ENCODE data around the gene E4F1.

E4F1 gene

GRCh38 chr16:2204416-2205103 is 18.8 kb upstream of the E4F1 start:
- POLR2A ChIA-PET = interaction anchor here (1.0 to 1.7 kb wide), 2 partner anchors 49 to 240 kb away, joined by 3 to 7 read pairs; partner anchors contain the start of genes RPS2 and TRAF7
- TF ChIP-seq CTCF (IDR thresholded peaks at IDR 0.05; ENCODE audit: control extremely low read depth, extremely low read depth, low read depth, missing control alignments) = no peak
- CTCF ChIA-PET = interaction anchor here (1.3 to 2.7 kb wide), 2 partner anchors 10 to 13 kb away, joined by 4 to 13 read pairs; no protein-coding TSS in a partner anchor
- DNase-seq (ENCODE audit: extremely low spot score) = no peak

GRCh38 chr16:2205104-2205966 is 18.1 kb upstream of the E4F1 start, which contains the start of gene MLST8:
TSS of gene MLST8 (plus strand) at chr16:2205454. CDS start at chr16:2206086, 632 bp downstream.
- POLR2A ChIA-PET = interaction anchor here (1.0 to 1.7 kb wide), 3 partner anchors 10 to 241 kb away, joined by 3 to 7 read pairs (median 3); partner anchors contain the start of genes RPS2 and TRAF7
- CTCF ChIA-PET = interaction anchor here (1.1 to 2.7 kb wide), 2 partner anchors 9 to 11 kb away, joined by 3 to 13 read pairs; partner anchors contain the start of gene PGP
- TF ChIP-seq CTCF (IDR thresholded peaks at IDR 0.05; ENCODE audit: control extremely low read depth, extremely low read depth, low read depth, missing control alignments) = no peak

GRCh38 chr16:2205967-2206313 is 17.5 kb upstream of the E4F1 start:
- POLR2A ChIA-PET = interaction anchor here (1.1 to 1.7 kb wide), 2 partner anchors 9 to 51 kb away, joined by 3 to 7 read pairs; partner anchors contain the start of gene TRAF7
- no peak for TF ChIP-seq CTCF (IDR thresholded peaks at IDR 0.05; ENCODE audit: control extremely low read depth, extremely low read depth, low read depth, missing control alignments)
- no peak for DNase-seq (ENCODE audit: extremely low spot score)
- CTCF ChIA-PET = interaction anchor here (1.0 to 2.7 kb wide), 3 partner anchors 9 to 46 kb away, joined by 3 to 13 read pairs (median 4); partner anchors contain the start of genes ECI1 and PGP

More at GRCh38 chr16:2205104-2205966, 18.1 kb upstream of the E4F1 start, which contains the start of gene MLST8:
- DNase-seq (ENCODE audit: extremely low spot score) = peak; percentile 99

- POLR2A ChIA-PET = interaction anchor here (0.6 to 1.1 kb wide), 2 partner anchors 9 to 52 kb away, joined by 3 to 6 read pairs; no protein-coding TSS in a partner anchor
- CTCF ChIA-PET = interaction anchor here (0.5 to 2.7 kb wide), 5 partner anchors 8 to 45 kb away, joined by 3 to 13 read pairs (median 4); partner anchors contain the start of genes ECI1 and PGP
- DNase-seq (ENCODE audit: extremely low spot score) = no peak
- no peak for TF ChIP-seq CTCF (IDR thresholded peaks at IDR 0.05; ENCODE audit: control extremely low read depth, extremely low read depth, low read depth, missing control alignments)
Measured at GRCh38 chr16:2206420-2206779, 17.0 kb upstream of the E4F1 start.

GRCh38 chr16:2206780-2207433 is 16.5 kb upstream of the E4F1 start:
- no peak for TF ChIP-seq CTCF (IDR thresholded peaks at IDR 0.05; ENCODE audit: control extremely low read depth, extremely low read depth, low read depth, missing control alignments)
- ChIA-PET POLR2A (interaction anchor here (0.6 kb wide), 1 partner anchor 52 kb away, joined by 6 read pairs; no protein-coding TSS in a partner anchor), CTCF (interaction anchor here (0.5 to 2.7 kb wide), 4 partner anchors 9 to 45 kb away, joined by 3 to 13 read pairs (median 4); partner anchors contain the start of gene ECI1)
- no peak for DNase-seq (ENCODE audit: extremely low spot score)
